H9 (cell line): ENCODE data around the gene OPN5. TPM values are rescaled to one million over a fixed set of nuclear protein-coding genes. Genes with fewer than 3 reads are reported as not detected.

Source experiments
- DNase-seq: peaks from one replicate; pipeline ENCODE4 v3.0.0-alpha.2; 2017
- H2AFZ ChIP-seq: one replicate; pipeline ENCODE4 v1.6.1; 2013; ENCODE audit warnings: mild to moderate bottlenecking, low read length, control low read depth, moderate library complexity
- H2AK5ac ChIP-seq: 2 replicates; pipeline ENCODE4 v1.6.1; 2013; ENCODE audit warnings: low read length, control low read depth, mixed read lengths; ENCODE audit not compliant: insufficient read length
- H2BK120ac ChIP-seq: one replicate; pipeline ENCODE4 v1.6.1; 2013; ENCODE audit warnings: low read depth, mild to moderate bottlenecking, low read length, control low read depth, inconsistent platforms; ENCODE audit not compliant: poor library complexity, severe bottlenecking
- H2BK12ac ChIP-seq: 2 replicates; pipeline ENCODE4 v1.6.1; 2013; ENCODE audit warnings: low read length, control low read depth, mixed read lengths, low read depth; ENCODE audit not compliant: insufficient read length
- H2BK15ac ChIP-seq: 2 replicates; pipeline ENCODE4 v1.6.1; 2013; ENCODE audit warnings: low read depth, low read length, control low read depth
- H2BK20ac ChIP-seq: one replicate; pipeline ENCODE4 v1.6.1; 2013; ENCODE audit warnings: low read depth, mild to moderate bottlenecking, low read length, control low read depth, inconsistent platforms; ENCODE audit not compliant: poor library complexity, severe bottlenecking
- H2BK5ac ChIP-seq: 2 replicates; pipeline ENCODE4 v1.6.1; 2013; ENCODE audit warnings: low read length, control low read depth, mixed read lengths; ENCODE audit not compliant: insufficient read length
- H3K14ac ChIP-seq: 2 replicates; pipeline ENCODE4 v1.6.1; 2013; ENCODE audit warnings: low read length, control low read depth; ENCODE audit not compliant: insufficient read depth
- H3K18ac ChIP-seq: 2 replicates; pipeline ENCODE4 v1.6.1; 2013; ENCODE audit warnings: low read depth, mild to moderate bottlenecking, mixed read lengths, low read length, control low read depth; ENCODE audit not compliant: insufficient read length
- H3K23ac ChIP-seq: 2 replicates; pipeline ENCODE4 v1.6.1; 2013; ENCODE audit warnings: low read length, control low read depth, mixed read lengths, low read depth; ENCODE audit not compliant: insufficient read length
- H3K23me2 ChIP-seq: 2 replicates; pipeline ENCODE4 v1.6.1; 2013; ENCODE audit warnings: low read depth, mild to moderate bottlenecking, mixed read lengths, low read length, control low read depth; ENCODE audit not compliant: insufficient read length, poor library complexity, severe bottlenecking
- H3K27ac ChIP-seq: 2 replicates; pipeline ENCODE4 v1.5.1; 2013; ENCODE audit warnings: low read length, control low read depth, mixed read lengths, low read depth; ENCODE audit not compliant: insufficient read length
- H3K27me3 ChIP-seq: 2 replicates; pipeline ENCODE4 v1.6.1; 2013; ENCODE audit warnings: low read length, control low read depth, inconsistent platforms; ENCODE audit not compliant: insufficient read depth
- H3K4ac ChIP-seq: 2 replicates; pipeline ENCODE4 v1.6.1; 2013; ENCODE audit warnings: low read depth, mild to moderate bottlenecking, control low read depth, inconsistent platforms, low read length, moderate library complexity
- H3K4me1 ChIP-seq: 2 replicates; pipeline ENCODE4 v1.6.1; 2013; ENCODE audit warnings: low read length, control low read depth, inconsistent platforms; ENCODE audit not compliant: insufficient read depth
- H3K4me2 ChIP-seq: 2 replicates; pipeline ENCODE4 v1.6.1; 2013; ENCODE audit warnings: low read length, control low read depth, mixed read lengths; ENCODE audit not compliant: insufficient read length, insufficient read depth
- H3K56ac ChIP-seq: 2 replicates; pipeline ENCODE4 v1.6.1; 2013; ENCODE audit warnings: low read depth, mild to moderate bottlenecking, mixed read lengths, low read length, control low read depth; ENCODE audit not compliant: insufficient read length
- H3K79me1 ChIP-seq: 2 replicates; pipeline ENCODE4 v1.6.1; 2013; ENCODE audit warnings: low read depth, mild to moderate bottlenecking, moderate library complexity, low read length, control low read depth, inconsistent platforms; ENCODE audit not compliant: insufficient read depth, poor library complexity, severe bottlenecking
- H3K79me2 ChIP-seq: 2 replicates; pipeline ENCODE4 v1.6.1; 2013; ENCODE audit warnings: low read length, control low read depth, inconsistent platforms; ENCODE audit not compliant: insufficient read depth
- H3K9ac ChIP-seq: 2 replicates; pipeline ENCODE4 v1.6.1; 2013; ENCODE audit warnings: low read length, control low read depth, mixed read lengths; ENCODE audit not compliant: insufficient read length; ENCODE audit errors: extremely low read depth
- H3K9me3 ChIP-seq: one replicate; pipeline ENCODE4 v1.6.1; 2013; ENCODE audit warnings: low read depth, low read length, inconsistent platforms; ENCODE audit not compliant: control insufficient read depth
- H3T11ph ChIP-seq: one replicate; pipeline ENCODE4 v1.6.1; 2013; ENCODE audit warnings: mild to moderate bottlenecking, low read length, control low read depth, inconsistent platforms
- H4K20me1 ChIP-seq: one replicate; pipeline ENCODE4 v1.6.1; 2013; ENCODE audit not compliant: control insufficient read depth, insufficient read length, insufficient read depth
- H4K5ac ChIP-seq: 2 replicates; pipeline ENCODE4 v1.6.1; 2013; ENCODE audit warnings: low read depth, mild to moderate bottlenecking, mixed read lengths, low read length, control low read depth; ENCODE audit not compliant: insufficient read length
- H4K8ac ChIP-seq: replicated peaks from 2 replicates; pipeline ENCODE4 v1.6.1; 2013; ENCODE audit warnings: low read length, control low read depth, mixed read lengths, low read depth; ENCODE audit not compliant: insufficient read length
- H4K91ac ChIP-seq: 2 replicates; pipeline ENCODE4 v1.6.1; 2013; ENCODE audit warnings: low read depth, mild to moderate bottlenecking, moderate library complexity, mixed read lengths, low read length, control low read depth; ENCODE audit not compliant: insufficient read length
- H3K27ac Mint-ChIP-seq, 3 experiments: 2 replicates in 2 of 3; 3 replicates in 1 of 3; pipeline ENCODE4 v1.8.0; 2020 to 2021; ENCODE audit warnings: mixed read lengths in 3 of 3, mild to moderate bottlenecking in 1 of 3, moderate library complexity in 1 of 3
- H3K27me3 Mint-ChIP-seq: 2 replicates; pipeline ENCODE4 v1.8.0; 2021; ENCODE audit warnings: low read depth, mild to moderate bottlenecking, moderate library complexity, mixed read lengths
- H3K36me3 Mint-ChIP-seq, 3 experiments: 2 replicates in 2 of 3; 3 replicates in 1 of 3; pipeline ENCODE4 v1.8.0; 2020 to 2021; ENCODE audit warnings: low read depth in 3 of 3, mixed read lengths in 3 of 3; ENCODE audit not compliant: insufficient read depth in 1 of 3
- H3K4me1 Mint-ChIP-seq, 2 experiments: 2 replicates each; pipeline ENCODE4 v1.8.0; 2020; ENCODE audit warnings: mixed read lengths in 2 of 2
- H3K4me3 Mint-ChIP-seq, 2 experiments: 2 replicates in 1 of 2; 3 replicates in 1 of 2; pipeline ENCODE4 v1.8.0; 2020 to 2021; ENCODE audit warnings: mild to moderate bottlenecking in 2 of 2, mixed read lengths in 2 of 2, moderate library complexity in 1 of 2
- H3K9me3 Mint-ChIP-seq, 2 experiments: 2 replicates in 1 of 2; 3 replicates in 1 of 2; pipeline ENCODE4 v1.8.0; 2020; ENCODE audit warnings: mild to moderate bottlenecking in 2 of 2, mixed read lengths in 2 of 2, moderate library complexity in 1 of 2
- CTCF ChIP-seq: fragments of 200-600 bp; sonication (generic); conservative IDR thresholded peaks from 3 replicates; pipeline ENCODE4 v1.8.0; 2021; ENCODE audit warnings: antibody characterized with exemption, mild to moderate bottlenecking
- WGBS: extraction: QIAGEN DNeasy Blood & Tissue Kit; methylation state at CpG from one replicate; pipeline ENCODE4 v1.1.7; 2013; ENCODE audit warnings: missing lambda C conversion rate, low lambda C conversion rate, mixed read lengths; ENCODE audit not compliant: insufficient read length; ENCODE audit errors: extremely low coverage; 5-methylcytosine and 5-hydroxymethylcytosine counted together
- total RNA-seq: library from RNA; stranded (reverse); gene quantifications from 2 replicates; pipeline ENCODE4 v1.2.1, GENCODE V29; 2021

The OPN5 gene
- total RNA-seq, 1 experiment from 2014 or later, result not detected

- Histone ChIP-seq H3K23ac (no peak overlapping the region), H2AFZ (no peak overlapping the region), H2BK12ac (no peak overlapping the region), H3K9me3 (no peaks in the 10 kb centered on the region), H2BK120ac (no peak overlapping the region), H3K4ac (no peak overlapping the region), H4K20me1 (no peaks in the 10 kb centered on the region), H3K79me1 (no peaks in the 10 kb centered on the region), H4K8ac (no peak overlapping the region), H3T11ph (no peak overlapping the region), H3K4me1 (no peaks in the 10 kb centered on the region), H4K5ac (no peak overlapping the region), H2AK5ac (no peak overlapping the region), H2BK20ac (no peak overlapping the region), H3K14ac (no peak overlapping the region), H3K23me2 (no peaks in the 10 kb centered on the region), H3K9ac (no peak overlapping the region), H3K56ac (no peak overlapping the region), H3K79me2 (no peaks in the 10 kb centered on the region), H2BK5ac (no peak overlapping the region), H4K91ac (no peak overlapping the region), H2BK15ac (no peak overlapping the region), H3K27ac (no peak overlapping the region), H3K4me2 (no peak overlapping the region), H3K18ac (no peak overlapping the region), H3K27me3 (no peaks in the 10 kb centered on the region)
- Mint-ChIP-seq H3K4me1 (no peaks in the 10 kb centered on the region; a peak in 1 of 4 replicates), H3K4me3 (no peak overlapping the region), H3K36me3 (no peaks in the 10 kb centered on the region), H3K9me3 (no peaks in the 10 kb centered on the region), H3K27me3 (no peaks in the 10 kb centered on the region), H3K27ac (no peak overlapping the region)
- TF ChIP-seq CTCF, result no peak
- WGBS, result no CpG with 5 or more reads among the region's 1 CpG
- DNase-seq, result no peak
These were observed 77.3 kb downstream of the OPN5 start for GRCh38 chr6:47859175-47859574.
